Measurements from ENCODE around the gene DUSP23.

DNA sequence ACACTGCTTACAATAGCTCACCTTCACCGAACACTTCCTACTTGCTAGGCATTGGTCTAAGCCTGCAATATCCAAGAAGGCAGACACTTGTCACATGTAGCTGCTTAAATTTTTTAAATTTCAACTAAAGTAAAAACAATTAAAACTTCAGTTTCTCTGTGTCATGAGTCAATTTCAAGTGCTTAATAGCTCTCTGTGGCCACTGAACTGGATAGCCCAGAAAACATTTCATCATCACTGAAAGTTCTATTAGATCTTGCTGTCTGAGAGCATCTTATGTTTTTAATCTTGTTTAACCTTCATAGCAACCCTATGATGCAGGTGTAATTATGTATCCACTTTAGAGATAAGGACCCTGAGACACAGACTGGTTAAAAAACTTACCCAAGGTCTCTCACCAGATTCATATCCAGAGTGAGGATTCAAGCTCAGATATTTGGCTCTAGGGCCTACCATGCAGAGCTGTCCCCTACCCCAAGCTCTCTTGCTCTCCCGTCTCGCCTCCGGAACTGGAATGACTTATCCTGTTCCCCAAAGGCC lies 18.8 kb downstream of the DUSP23 start:
- TF ChIP-seq CTCF (IDR thresholded peaks at IDR 0.05) = no peak
- TF ChIP-seq POLR2A (IDR thresholded peaks at IDR 0.05) = no peak
